NCI-H1694 treated with DMSO at 0.1 percent for 48 hours (cell line): Measurements from ENCODE around the gene TMEM121.
"Not testable (repeated sequence)": the region's sequence is repeated elsewhere in the genome, so short reads cannot be mapped to it uniquely, and the experiment has no call there.

Source experiments
- DNase-seq: peaks from one replicate; lab custom pipeline; 2025; lab: John Stamatoyannopoulos, UW

TMEM121 gene

DNA sequence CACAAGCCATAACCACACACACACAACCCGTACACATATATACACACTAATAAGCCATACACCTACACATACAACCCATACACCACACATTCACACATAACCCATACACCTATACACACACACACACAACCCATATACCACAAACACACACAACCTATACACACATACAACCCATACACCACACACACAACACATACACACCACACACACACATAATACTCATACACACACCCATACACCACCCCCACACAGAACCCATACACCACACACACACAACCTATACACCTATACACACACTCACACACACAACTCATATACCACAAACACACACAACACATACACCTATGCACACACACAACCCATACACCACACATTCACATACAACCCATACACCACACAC, 44.1 kb downstream of the TMEM121 start:
- DNase-seq, result no peak

- DNase-seq, result not testable (repeated sequence)
Measured at GRCh38 chr14:105571181-105571951, 45.0 kb downstream of the TMEM121 start.

DNA sequence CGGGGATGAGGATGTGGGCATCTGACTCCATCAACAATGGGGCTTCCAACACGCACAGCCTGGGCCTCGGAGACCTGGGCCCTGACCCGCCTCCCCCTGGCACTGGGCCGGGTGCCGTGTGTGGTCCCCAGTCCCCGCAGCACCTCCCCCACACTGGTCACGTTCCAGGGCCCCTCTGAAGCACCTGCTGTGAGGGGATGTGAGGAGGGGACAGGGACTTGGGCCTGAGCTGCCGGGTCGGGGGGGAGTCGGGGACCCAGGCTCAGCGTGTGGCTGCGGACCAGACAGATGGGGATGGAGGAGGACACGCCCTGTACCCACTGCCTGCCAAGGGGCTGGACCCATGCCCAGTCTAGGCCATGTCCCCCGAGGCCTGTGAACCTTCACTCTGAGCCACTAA, 45.7 kb downstream of the TMEM121 start:
- not testable (repeated sequence) for DNase-seq

DNA sequence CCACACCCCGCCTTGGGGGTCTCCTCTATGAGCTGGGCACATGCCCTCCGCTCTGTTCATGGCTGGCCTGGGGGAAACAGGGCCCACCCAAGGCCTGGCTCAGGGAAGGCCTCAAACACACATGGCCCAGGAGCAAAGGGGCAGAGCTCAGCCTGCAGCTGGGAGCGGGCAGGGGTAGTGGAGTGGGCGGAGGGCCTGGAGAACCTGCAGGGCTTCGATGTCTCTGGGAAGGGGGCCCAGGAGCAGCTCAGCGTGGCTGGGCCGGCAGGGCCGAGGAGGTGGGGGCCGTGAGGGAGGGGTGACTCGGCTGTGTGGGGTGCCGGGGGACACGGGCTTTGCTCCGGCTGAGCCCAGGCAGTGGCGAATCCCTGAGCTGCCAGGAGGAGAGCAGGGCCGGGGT, 47.5 kb downstream of the TMEM121 start:
- DNase-seq, result not testable (repeated sequence)

- DNase-seq, result not testable (repeated sequence)
Measured at GRCh38 chr14:105574411-105574810, 48.0 kb downstream of the TMEM121 start.

- not testable (repeated sequence) for DNase-seq
Measured at GRCh38 chr14:105575016-105575700, 48.8 kb downstream of the TMEM121 start.

GRCh38 chr14:105576525-105577088, 50.2 kb downstream of the TMEM121 start:
- DNase-seq, result no peak

DNA sequence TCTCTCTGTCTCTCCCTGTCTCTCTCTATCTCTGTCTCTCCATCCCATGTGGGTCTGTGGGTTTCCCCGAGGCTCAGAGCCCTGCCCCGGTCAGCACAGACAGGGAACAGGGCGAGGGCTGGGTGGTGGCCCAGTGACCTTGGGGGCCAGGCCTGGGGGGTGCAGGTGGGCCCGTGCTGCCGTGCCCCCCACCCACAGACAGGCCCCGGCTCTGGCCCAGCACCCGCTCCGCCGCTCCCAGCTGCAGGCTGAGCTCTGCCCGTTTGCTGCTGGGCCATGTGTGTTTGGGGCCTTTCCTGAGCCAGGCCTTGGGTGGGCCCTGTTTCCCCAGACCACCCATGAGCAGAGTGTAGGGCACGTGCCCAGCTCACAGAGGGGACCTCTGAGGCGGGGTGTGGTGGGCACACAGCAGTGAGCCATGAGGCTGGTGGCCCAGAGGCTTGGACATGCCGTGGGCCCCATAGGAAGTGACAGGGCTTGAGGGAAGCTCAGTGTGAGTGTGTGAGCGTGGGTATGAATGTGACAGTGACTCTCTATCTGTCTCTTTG, 51.0 kb downstream of the TMEM121 start:
- no peak for DNase-seq

GRCh38 chr14:105578070-105578469, 51.7 kb downstream of the TMEM121 start:
- DNase-seq, result no peak

GRCh38 chr14:105579221-105579620, 52.8 kb downstream of the TMEM121 start:
- DNase-seq, result not testable (repeated sequence)
